Measurements from ENCODE around the gene RPL6. TPM values are rescaled to one million over a fixed set of nuclear protein-coding genes. Genes with fewer than 3 reads are reported as not detected.
A peak's percentile ranks its signal among the peaks of the same experiment; 100 is the strongest.
"Not testable (repeated sequence)": the region's sequence is repeated elsewhere in the genome, so short reads cannot be mapped to it uniquely, and the experiment has no call there.

RPL6 gene
- 701 TPM for polyA plus RNA-seq

GRCh38 chr12:112409064-112409905 lies at the start of gene RPL6:
RPL6 (minus strand) TSS chr12:112409605; CDS start chr12:112408656, 949 bp downstream.
- H3K4me1 Mint-ChIP-seq, result peaks cover 25 to 38% (median 28%) of the 10 kb centered on the region in 3 donors
- peaks cover 1% of the 10 kb centered on the region for H3K36me3 Mint-ChIP-seq
- peak within 1 kb of the TSS; percentile 99 to 100 (median 99) for H3K27ac Mint-ChIP-seq
- no peaks in the 10 kb centered on the region for H3K27me3 Mint-ChIP-seq
- H3K4me3 Mint-ChIP-seq, result peak within 1 kb of the TSS; percentile 99 to 100 (median 100)
- no peaks in the 10 kb centered on the region for H3K9me3 Mint-ChIP-seq

- no peaks in the 10 kb centered on the region for H3K9me3 Mint-ChIP-seq
- H3K4me1 Mint-ChIP-seq, result peaks cover 0 to 2% (median 0%) of the 10 kb centered on the region in 3 donors
- H3K27me3 Mint-ChIP-seq, result no peaks in the 10 kb centered on the region
- no peak overlapping the region for H3K4me3 Mint-ChIP-seq
- no peak overlapping the region for H3K27ac Mint-ChIP-seq
- H3K36me3 Mint-ChIP-seq, result peaks cover 26% of the 10 kb centered on the region
Observed at GRCh38 chr12:112458751-112459150, 49.3 kb upstream of the RPL6 start.

GRCh38 chr12:112458330-112458729 lies 48.9 kb upstream of the RPL6 start:
- Mint-ChIP-seq H3K4me3 (no peak overlapping the region), H3K27me3 (no peaks in the 10 kb centered on the region), H3K4me1 (peaks cover 0 to 2% (median 0%) of the 10 kb centered on the region in 3 donors), H3K9me3 (no peaks in the 10 kb centered on the region), H3K36me3 (peaks cover 26% of the 10 kb centered on the region), H3K27ac (no peak overlapping the region)

DNA sequence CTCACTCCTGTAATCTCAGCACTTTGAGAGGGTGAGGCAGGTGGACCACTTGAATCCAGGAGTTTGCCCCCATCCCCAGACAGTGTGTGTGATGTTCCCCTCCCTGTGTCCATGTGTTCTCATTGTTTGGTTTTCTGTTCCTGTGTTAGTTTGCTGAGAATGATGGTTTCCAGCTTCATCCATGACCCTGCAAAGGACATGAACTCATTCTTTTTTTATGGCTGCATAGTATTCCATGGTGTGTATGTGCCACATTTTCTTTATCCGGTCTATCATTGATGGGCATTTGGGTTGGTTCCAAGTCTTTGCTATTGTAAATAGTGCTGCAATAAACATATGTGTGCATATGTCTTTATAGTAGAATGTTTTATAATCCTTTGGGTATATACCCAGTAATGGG lies 47.7 kb upstream of the RPL6 start:
- H3K4me1 Mint-ChIP-seq, H3K27me3 Mint-ChIP-seq, H3K27ac Mint-ChIP-seq, H3K9me3 Mint-ChIP-seq, H3K4me3 Mint-ChIP-seq: not testable (repeated sequence)
- H3K36me3 Mint-ChIP-seq, result peaks cover 26% of the 10 kb centered on the region

DNA sequence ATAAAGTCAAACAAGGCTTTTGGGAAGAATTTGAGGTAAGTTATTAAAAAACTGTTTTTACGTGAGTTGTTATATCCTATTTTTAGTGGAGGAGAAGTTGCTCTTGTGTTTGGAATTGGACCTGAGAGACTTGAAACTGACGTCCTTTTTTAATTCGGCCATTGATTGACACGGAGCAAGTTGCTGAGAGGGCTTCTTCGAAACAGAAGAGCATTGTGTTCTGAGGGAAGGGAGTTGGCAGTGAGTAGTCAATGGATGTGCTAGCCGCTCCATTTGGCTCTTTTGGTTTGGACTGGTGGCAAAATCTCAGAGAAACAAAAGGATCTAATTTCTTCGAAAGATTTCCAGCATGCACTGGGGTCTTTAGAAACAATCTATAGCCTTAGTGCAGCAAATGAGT lies 46.6 kb upstream of the RPL6 start:
- H3K9me3 Mint-ChIP-seq, result no peaks in the 10 kb centered on the region
- no peaks in the 10 kb centered on the region for H3K27me3 Mint-ChIP-seq
- H3K4me1 Mint-ChIP-seq, result peaks cover 0 to 2% (median 0%) of the 10 kb centered on the region in 3 donors
- H3K4me3 Mint-ChIP-seq, result no peak overlapping the region
- peaks cover 26% of the 10 kb centered on the region for H3K36me3 Mint-ChIP-seq
- H3K27ac Mint-ChIP-seq, result no peak overlapping the region

- Mint-ChIP-seq H3K4me3 (no peak overlapping the region), H3K27ac (no peak overlapping the region), H3K27me3 (no peaks in the 10 kb centered on the region), H3K4me1 (peaks cover 0 to 3% (median 0%) of the 10 kb centered on the region in 3 donors), H3K36me3 (peaks cover 11% of the 10 kb centered on the region), H3K9me3 (no peaks in the 10 kb centered on the region)
Observed at GRCh38 chr12:112450725-112451124, 41.3 kb upstream of the RPL6 start.

DNA sequence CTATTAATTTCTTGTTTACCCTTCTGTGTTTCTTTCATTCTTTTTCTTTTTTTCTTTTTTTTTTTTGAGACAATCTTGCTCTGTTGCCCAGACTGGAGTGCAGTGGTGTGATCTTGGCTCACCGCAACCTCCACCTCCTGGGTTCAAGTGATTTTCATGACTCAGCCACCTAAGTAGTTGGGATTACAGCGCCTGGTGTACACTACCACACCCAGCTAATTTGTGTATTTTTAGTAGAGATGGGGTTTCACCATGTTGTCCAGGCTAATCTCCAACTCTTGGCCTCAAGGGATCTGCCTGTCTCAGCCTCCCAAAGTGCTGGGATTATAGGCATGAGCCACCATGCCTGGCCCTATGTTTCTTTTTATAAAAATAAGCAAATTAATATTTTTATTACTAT lies 38.8 kb upstream of the RPL6 start:
- not testable (repeated sequence) for H3K4me1 Mint-ChIP-seq, H3K36me3 Mint-ChIP-seq, H3K9me3 Mint-ChIP-seq, H3K4me3 Mint-ChIP-seq, H3K27ac Mint-ChIP-seq, H3K27me3 Mint-ChIP-seq

GRCh38 chr12:112447106-112447505 lies 37.7 kb upstream of the RPL6 start:
- peak overlapping the region in 1 of 3 donors; percentile 50 for H3K27ac Mint-ChIP-seq
- H3K4me3 Mint-ChIP-seq, result no peak overlapping the region
- peaks cover 0 to 3% (median 0%) of the 10 kb centered on the region in 3 donors for H3K4me1 Mint-ChIP-seq
- no peaks in the 10 kb centered on the region for H3K27me3 Mint-ChIP-seq
- H3K9me3 Mint-ChIP-seq, result no peaks in the 10 kb centered on the region
- peaks cover 7% of the 10 kb centered on the region for H3K36me3 Mint-ChIP-seq

DNA sequence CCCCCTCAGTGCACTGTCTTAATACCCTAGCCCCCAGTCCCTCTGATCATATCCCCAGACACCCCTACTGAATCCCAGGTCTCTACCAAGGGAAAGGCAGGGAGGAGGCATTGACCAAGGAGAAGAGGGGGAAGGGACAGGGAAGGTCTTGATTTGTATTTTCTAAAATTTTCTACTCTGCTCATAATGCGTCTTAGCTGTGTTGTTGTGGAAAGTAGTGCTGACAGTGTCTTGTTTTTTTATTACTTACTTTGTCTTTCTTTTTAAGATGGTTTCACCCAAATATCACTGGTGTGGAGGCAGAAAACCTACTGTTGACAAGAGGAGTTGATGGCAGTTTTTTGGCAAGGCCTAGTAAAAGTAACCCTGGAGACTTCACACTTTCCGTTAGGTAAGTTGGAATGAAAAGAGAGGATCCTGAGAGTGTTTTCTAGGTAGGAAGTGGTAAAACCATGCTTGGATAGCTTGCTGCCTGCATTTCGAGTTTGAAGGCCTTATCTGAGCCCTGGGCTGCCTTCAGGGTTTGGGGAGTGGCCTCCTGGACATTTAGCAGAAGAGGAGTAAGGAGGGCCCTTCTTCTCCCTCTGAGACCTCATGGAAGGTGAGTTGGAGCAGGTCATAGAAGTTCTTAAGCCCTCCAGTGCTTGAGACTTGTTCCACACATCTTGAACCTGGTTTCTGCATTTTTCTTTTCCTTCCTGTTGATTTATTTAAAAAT lies 36.8 kb upstream of the RPL6 start:
- H3K27ac Mint-ChIP-seq, result no peak overlapping the region
- H3K9me3 Mint-ChIP-seq, result no peaks in the 10 kb centered on the region
- no peaks in the 10 kb centered on the region for H3K27me3 Mint-ChIP-seq
- H3K4me1 Mint-ChIP-seq, result peaks cover 0 to 3% (median 0%) of the 10 kb centered on the region in 3 donors
- no peak overlapping the region for H3K4me3 Mint-ChIP-seq
- peaks cover 7% of the 10 kb centered on the region for H3K36me3 Mint-ChIP-seq

DNA sequence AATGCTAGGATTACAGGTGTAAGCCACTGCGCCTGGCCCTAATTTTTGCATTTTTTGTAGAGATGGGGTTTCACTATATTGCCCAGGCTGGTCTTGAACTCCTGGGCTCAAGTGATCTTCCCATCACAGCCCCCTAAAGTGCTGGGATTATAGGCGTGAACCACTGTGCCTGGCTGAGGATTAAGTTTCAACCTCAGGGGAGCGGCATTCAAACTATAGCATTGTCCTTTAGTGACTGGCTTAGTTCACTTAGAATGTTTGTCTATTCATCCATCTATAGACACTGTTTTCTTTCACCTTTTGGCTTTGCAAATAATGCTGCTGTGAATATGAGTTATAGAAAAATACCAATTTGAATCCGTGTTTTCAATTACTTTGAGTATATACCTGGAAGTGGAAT lies 34.5 kb upstream of the RPL6 start:
- Mint-ChIP-seq H3K27ac (no peak overlapping the region), H3K27me3 (no peaks in the 10 kb centered on the region), H3K9me3 (no peaks in the 10 kb centered on the region), H3K4me3 (no peak overlapping the region), H3K4me1 (peaks cover 2 to 4% (median 3%) of the 10 kb centered on the region in 3 donors), H3K36me3 (peaks cover 5% of the 10 kb centered on the region)

DNA sequence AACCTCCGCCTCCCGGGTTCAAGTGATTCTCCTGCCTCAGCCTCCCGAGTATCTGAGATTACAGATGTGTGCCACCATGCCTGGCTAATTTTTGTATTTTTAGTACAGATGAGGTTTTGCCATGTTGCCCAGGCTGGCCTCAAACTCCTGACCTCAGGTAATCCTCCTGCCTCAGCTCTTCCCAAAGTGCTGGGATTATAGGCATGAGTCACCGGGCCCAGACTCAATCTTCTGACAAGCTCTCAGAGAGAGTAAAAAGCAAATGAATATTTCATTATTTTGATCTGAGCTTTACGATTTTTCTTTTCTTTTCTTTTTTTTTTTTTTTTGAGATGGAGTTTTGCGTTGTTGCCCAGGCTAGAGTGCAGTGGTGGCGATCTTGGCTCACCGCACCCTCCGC lies 31.2 kb upstream of the RPL6 start:
- not testable (repeated sequence) for H3K4me1 Mint-ChIP-seq, H3K27ac Mint-ChIP-seq, H3K9me3 Mint-ChIP-seq, H3K27me3 Mint-ChIP-seq, H3K4me3 Mint-ChIP-seq, H3K36me3 Mint-ChIP-seq

- no peaks in the 10 kb centered on the region for H3K36me3 Mint-ChIP-seq
- no peaks in the 10 kb centered on the region for H3K27me3 Mint-ChIP-seq
- H3K27ac Mint-ChIP-seq, result no peak overlapping the region
- H3K4me1 Mint-ChIP-seq, result peaks cover 5 to 10% (median 8%) of the 10 kb centered on the region in 3 donors
- H3K4me3 Mint-ChIP-seq, result no peak overlapping the region
- no peaks in the 10 kb centered on the region for H3K9me3 Mint-ChIP-seq
Observed at GRCh38 chr12:112439769-112440168, 30.4 kb upstream of the RPL6 start.

- not testable (repeated sequence) for H3K4me3 Mint-ChIP-seq
Observed at GRCh38 chr12:112438645-112439044, 29.2 kb upstream of the RPL6 start.

GRCh38 chr12:112433551-112433950 lies 24.1 kb upstream of the RPL6 start:
- Mint-ChIP-seq H3K4me3 (no peak overlapping the region), H3K27me3 (no peaks in the 10 kb centered on the region), H3K36me3 (peaks cover 6% of the 10 kb centered on the region), H3K27ac (no peak overlapping the region), H3K9me3 (no peaks in the 10 kb centered on the region), H3K4me1 (peaks cover 4 to 11% (median 7%) of the 10 kb centered on the region in 3 donors)

More at GRCh38 chr12:112438645-112439044, 29.2 kb upstream of the RPL6 start:
- not testable (repeated sequence) for H3K27ac Mint-ChIP-seq, H3K36me3 Mint-ChIP-seq, H3K9me3 Mint-ChIP-seq, H3K27me3 Mint-ChIP-seq
- H3K4me1 Mint-ChIP-seq, result peaks cover 5 to 11% (median 8%) of the 10 kb centered on the region in 3 donors

DNA sequence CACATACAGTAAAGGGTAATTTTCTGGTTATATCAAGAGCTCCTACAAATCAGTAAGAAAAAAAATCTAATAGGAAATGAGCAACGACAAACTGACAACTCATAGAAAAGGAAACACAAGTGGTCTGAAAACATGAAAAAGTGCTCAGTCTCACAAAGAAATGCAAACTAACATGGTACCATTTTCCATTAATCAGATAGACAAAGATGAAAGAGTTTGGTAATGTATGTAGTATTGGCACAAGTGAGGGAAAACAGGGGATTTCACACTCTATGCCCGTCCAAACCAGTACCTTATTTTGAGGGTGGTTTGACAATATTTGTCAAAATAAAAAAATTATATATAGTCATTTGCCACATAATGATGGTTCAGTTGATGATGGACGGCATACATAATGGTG lies 22.6 kb upstream of the RPL6 start:
- Mint-ChIP-seq H3K9me3 (no peaks in the 10 kb centered on the region), H3K36me3 (peaks cover 6% of the 10 kb centered on the region), H3K4me3 (no peak overlapping the region), H3K27ac (no peak overlapping the region), H3K27me3 (no peaks in the 10 kb centered on the region), H3K4me1 (peaks cover 4 to 10% (median 8%) of the 10 kb centered on the region in 3 donors)
